Measurements from ENCODE around the gene GPRC5C. TPM values are rescaled to one million over a fixed set of nuclear protein-coding genes. Genes with fewer than 3 reads are reported as not detected.

Gene GPRC5C
- total and polyA plus RNA-seq, 2 of the 13 experiments (the other 11 are each of a cell fraction or from before 2014, with no cell fraction given): 85.6 to 300 TPM

DNA sequence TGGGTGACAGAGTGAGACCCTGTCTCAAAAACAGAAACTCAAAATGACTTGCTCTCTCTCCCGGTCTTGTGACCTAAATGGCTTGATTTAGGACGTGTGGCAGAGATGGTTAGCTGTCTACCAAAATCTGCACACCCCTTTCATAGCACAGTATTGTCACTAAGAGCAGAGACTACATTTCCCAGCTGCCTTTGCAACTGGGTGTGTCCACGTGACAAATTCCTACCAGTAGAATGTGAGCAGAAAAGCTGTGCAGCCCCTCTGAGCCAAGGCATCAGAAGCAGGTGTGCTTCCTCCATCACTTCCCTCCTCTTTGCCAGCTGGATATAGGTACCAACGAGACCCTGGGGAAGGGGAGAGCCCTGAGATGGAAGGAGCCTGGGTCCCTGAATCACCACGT, 39.0 kb upstream of the GPRC5C start (continued):
- TF ChIP-seq USF2 (IDR thresholded peaks at IDR 0.05; ENCODE audit: low read depth, low read length): peak; percentile 59; the same call in 1 of the 2 replicates
- peak; percentile 88; the same call in 1 of the 2 replicates for TF ChIP-seq USF2 (CRISPR knock-in tag; IDR thresholded peaks at IDR 0.05; ENCODE audit: borderline replicate concordance)

DNA sequence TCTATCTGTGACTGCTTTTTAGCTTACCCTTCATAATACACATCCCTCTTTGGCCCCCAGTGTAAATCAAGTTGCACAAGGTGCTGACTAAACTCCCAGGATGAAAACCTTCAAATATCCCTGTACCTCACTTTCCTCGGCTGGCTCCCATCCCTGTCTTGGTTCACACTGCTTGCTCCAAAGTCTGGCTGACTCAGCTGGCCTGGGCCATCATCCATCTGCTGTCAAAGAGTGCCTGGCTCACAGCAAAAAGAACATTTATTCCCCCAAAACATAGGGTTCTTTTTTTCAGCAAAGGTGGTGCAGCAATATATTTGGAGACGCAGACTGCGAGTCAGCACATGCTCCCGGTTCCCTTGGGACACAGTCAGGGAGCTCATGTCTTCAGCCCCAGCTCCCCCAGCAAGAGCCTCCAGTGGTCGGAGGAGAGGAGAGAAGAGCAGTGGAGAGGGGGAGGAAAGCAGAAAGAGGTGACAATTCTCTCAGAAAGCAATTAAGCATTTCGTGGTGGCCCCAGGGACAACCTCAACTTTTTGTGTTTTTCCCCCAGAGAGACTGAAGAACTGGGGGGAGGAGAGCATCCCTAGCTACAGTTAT, 38.4 kb upstream of the GPRC5C start:
- Histone ChIP-seq H4K20me1 (ENCODE audit: insufficient read depth, low read length) (no peaks in the 10 kb centered on the region), H3K4me3 (replicated peaks in 1 of 3; ENCODE audit: insufficient read depth in 1 of 3, low read depth in 2 of 3, low read length in 3 of 3) (no peak overlapping the region), H3K27ac (ENCODE audit: extremely low read length, insufficient read depth, low read length) (no peak overlapping the region), H3K4me2 (ENCODE audit: low read depth, low read length) (no peak overlapping the region), H3K9ac (ENCODE audit: insufficient read depth, low read depth, low read length) (no peak overlapping the region), H2AFZ (ENCODE audit: low read length) (no peak overlapping the region), H3K9me3 (ENCODE audit: low read length) (no peaks in the 10 kb centered on the region), H3K79me2 (ENCODE audit: insufficient read depth, low read length) (no peaks in the 10 kb centered on the region), H3K27me3 (ENCODE audit: control insufficient read depth in 1 of 2, insufficient read depth in 2 of 2, low read length in 2 of 2) (peaks cover 4 to 23% of the 10 kb centered on the region in 2 experiments; a peak in 3 of 5 replicates), H3K36me3 (replicated peaks in 1 of 2; ENCODE audit: control insufficient read depth in 1 of 2, insufficient read depth in 2 of 2, low read length in 2 of 2) (no peaks in the 10 kb centered on the region), H3K4me1 (ENCODE audit: insufficient read depth, low read length) (peaks cover 16% of the 10 kb centered on the region)
- 0 out of 2 replicates have a peak, but pooled peaks have one; percentile 25 for TF ChIP-seq SNAPC4 (CRISPR knock-in tag; IDR thresholded peaks at IDR 0.05)
- no peak for TF ChIP-seq KDM4B (CRISPR knock-in tag; IDR thresholded peaks at IDR 0.05)
- TF ChIP-seq MATR3 (CRISPR knock-in tag; IDR thresholded peaks at IDR 0.05): no peak
- no peak for TF ChIP-seq KDM5B (CRISPR knock-in tag; IDR thresholded peaks at IDR 0.05; ENCODE audit: borderline replicate concordance)
- TF ChIP-seq ZNF746 (CRISPR knock-in tag; IDR thresholded peaks at IDR 0.05): no peak
- no peak for TF ChIP-seq ZNF761 (CRISPR knock-in tag; conservative IDR thresholded peaks at IDR 0.05)
- no TSS peak for BruUV-seq (replicated peaks)
- FAIRE-seq (no peak), ATAC-seq (no peak), DNase-seq (ENCODE audit: low spot score) (no peak)
- intact Hi-C loops (cut with micrococcal nuclease; ENCODE audit: unreplicated experiment): no loop called here
- ChIA-PET CTCF (ENCODE audit: low intra/inter-chr PET ratio, low total read pairs) (no interaction called here), POLR2A (interaction anchor here (1.0 kb wide), 1 partner anchor 37 kb away, joined by 4 read pairs; no protein-coding TSS in a partner anchor)
- in situ Hi-C loops (cut with HindIII; ENCODE audit: extremely low pct_ligation_motif_present, low pct_unique_long_range_greater_than_20kb): no loop called here
- WGBS (ENCODE audit: low lambda C conversion rate): 50% methylated on average over 6 of the region's 6 CpGs

All from HepG2 (cell line).